Spleen (tissue), 7 donors: ENCODE results near the gene C6orf163.

Source experiments
- CTCF ChIP-seq, 11 experiments: fragments of 200-600 bp in 7 of 11; fragments of 450-650 bp in 4 of 11; sonication (generic) in 4 of 11; IDR thresholded peaks in 8 of 11; conservative IDR thresholded peaks in 3 of 11; 1 replicate in 7 of 11; 2 replicates in 4 of 11; pipeline versions ENCODE4 v1.4.0 to v1.8.0; 2016 to 2021; ENCODE audit warnings: antibody characterized with exemption in 11 of 11, inconsistent platforms in 4 of 11, mild to moderate bottlenecking in 1 of 11
- POLR2A ChIP-seq, 3 donors: fragments of 450-650 bp; IDR thresholded peaks; one replicate each; pipeline ENCODE4 v1.5.1; 2017; ENCODE audit warnings: antibody characterized with exemption in 3 of 3, mild to moderate bottlenecking in 1 of 3
- donor health status: DM: no; HTN: no; CAD: no; lungs with moderate emphysema.
- donor health status: DM: no; HTN: no; CAD: no.
- donor health status: DM: no; HTN: no; CAD: no.

GRCh38 chr6:87378947-87379346 lies 34.3 kb downstream of the C6orf163 start:
- TF ChIP-seq POLR2A (IDR thresholded peaks at IDR 0.05) (no peak), CTCF (IDR thresholded peaks at IDR 0.05 in 8 of 11, conservative IDR thresholded peaks at IDR 0.05 in 3 of 11) (no peak)
